Thoracic aorta (tissue), 2 donors: ENCODE measurements around the gene MPPED1. TPM values are rescaled to one million over a fixed set of nuclear protein-coding genes. Genes with fewer than 3 reads are reported as not detected.

Source experiments
- ATAC-seq: fragments of 150-250 bp; one replicate; pipeline ENCODE4 v1.8.0; 2017; ENCODE audit warnings: low read depth; ENCODE audit not compliant: insufficient number of reproducible peaks, low FRiP score
- DNase-seq: peaks from one replicate; pipeline ENCODE4 v3.0.0-alpha.2; 2020; ENCODE audit warnings: low spot score
- H3K27ac ChIP-seq, 2 donors: fragments of 200-600 bp; sonication (generic); 1 replicate in 1 of 2; 2 replicates in 1 of 2; pipeline ENCODE4 v1.5.1; 2016; ENCODE audit warnings: mild to moderate bottlenecking in 2 of 2, moderate library complexity in 2 of 2
- H3K27me3 ChIP-seq: fragments of 200-600 bp; sonication (generic); replicated peaks from 2 replicates; pipeline ENCODE4 v1.6.0; 2016; ENCODE audit warnings: mild to moderate bottlenecking; ENCODE audit not compliant: insufficient read depth
- H3K36me3 ChIP-seq: fragments of 200-600 bp; sonication (generic); one replicate; pipeline ENCODE4 v1.5.1; 2016
- H3K4me1 ChIP-seq, 2 donors: fragments of 200-600 bp; sonication (generic); 1 replicate in 1 of 2; 2 replicates in 1 of 2; pipeline versions ENCODE4 v1.5.1 to v1.6.0; 2016; ENCODE audit warnings: low read depth in 2 of 2, mild to moderate bottlenecking in 1 of 2; ENCODE audit not compliant: control insufficient read depth in 1 of 2
- H3K4me3 ChIP-seq: fragments of 200-600 bp; sonication (generic); 2 replicates; pipeline ENCODE4 v1.5.1; 2016; ENCODE audit warnings: mild to moderate bottlenecking
- H3K9me3 ChIP-seq: fragments of 200-600 bp; sonication (generic); 2 replicates; pipeline ENCODE4 v1.5.1; 2016
- total RNA-seq, 2 donors: library from RNA; depleted of rRNA; stranded (reverse); fragments of >200 nt; gene quantifications; one replicate each; pipeline versions ENCODE4 v1.1.0 to v1.2.3, GENCODE V29; 2016
- TF ChIP-seq, protein P1 (sequence below): fragments of 200-600 bp; sonication (generic); IDR thresholded peaks from one replicate; pipeline ENCODE4 v1.5.1; 2019; ENCODE audit warnings: antibody characterized with exemption

Gene MPPED1
- total RNA-seq, 2 donors from 2014 or later = not detected

DNA sequence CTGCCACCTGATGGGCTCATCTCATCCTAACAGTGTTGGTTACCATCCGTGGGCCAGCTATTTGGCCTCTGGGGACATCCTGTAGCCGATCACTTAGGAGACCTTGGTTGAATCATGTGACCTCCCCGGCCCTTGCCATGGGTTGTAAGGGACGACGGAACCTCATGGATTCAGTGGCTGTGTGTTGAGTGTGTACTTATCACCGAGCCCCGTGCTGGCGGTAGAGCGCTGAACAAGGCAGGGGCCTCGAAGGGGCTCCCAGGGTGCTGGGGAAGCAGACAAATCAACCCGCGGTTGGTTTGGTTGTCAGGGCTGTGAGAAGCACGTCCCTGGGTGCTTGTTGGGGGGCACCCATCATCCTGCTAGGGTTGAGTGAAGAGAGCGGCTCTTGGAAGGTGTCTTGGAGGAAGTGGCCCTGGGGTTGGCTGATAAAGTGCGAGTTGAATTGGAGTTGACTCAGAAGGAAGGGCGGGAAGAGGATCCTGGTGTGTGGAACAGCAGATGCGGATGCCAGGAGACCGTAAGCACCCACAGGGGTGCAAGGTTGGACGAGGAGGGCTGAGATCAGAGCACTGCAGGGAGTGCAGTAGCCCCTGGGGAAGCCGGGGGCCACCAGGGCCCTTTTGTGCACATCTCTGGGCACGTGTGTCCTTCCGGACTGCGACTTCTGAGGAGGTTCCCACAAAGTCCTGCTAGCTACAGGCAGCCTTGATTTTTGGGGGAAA lies 53.6 kb downstream of the MPPED1 start:
- Histone ChIP-seq H3K36me3 (no peaks in the 10 kb centered on the region), H3K27ac (no peak overlapping the region), H3K4me3 (no peak overlapping the region), H3K27me3 (no peaks in the 10 kb centered on the region), H3K4me1 (no peaks in the 10 kb centered on the region), H3K9me3 (peaks cover 3% of the 10 kb centered on the region)
- DNase-seq (no peak), ATAC-seq (no peak)
- TF ChIP-seq, protein P1, sequence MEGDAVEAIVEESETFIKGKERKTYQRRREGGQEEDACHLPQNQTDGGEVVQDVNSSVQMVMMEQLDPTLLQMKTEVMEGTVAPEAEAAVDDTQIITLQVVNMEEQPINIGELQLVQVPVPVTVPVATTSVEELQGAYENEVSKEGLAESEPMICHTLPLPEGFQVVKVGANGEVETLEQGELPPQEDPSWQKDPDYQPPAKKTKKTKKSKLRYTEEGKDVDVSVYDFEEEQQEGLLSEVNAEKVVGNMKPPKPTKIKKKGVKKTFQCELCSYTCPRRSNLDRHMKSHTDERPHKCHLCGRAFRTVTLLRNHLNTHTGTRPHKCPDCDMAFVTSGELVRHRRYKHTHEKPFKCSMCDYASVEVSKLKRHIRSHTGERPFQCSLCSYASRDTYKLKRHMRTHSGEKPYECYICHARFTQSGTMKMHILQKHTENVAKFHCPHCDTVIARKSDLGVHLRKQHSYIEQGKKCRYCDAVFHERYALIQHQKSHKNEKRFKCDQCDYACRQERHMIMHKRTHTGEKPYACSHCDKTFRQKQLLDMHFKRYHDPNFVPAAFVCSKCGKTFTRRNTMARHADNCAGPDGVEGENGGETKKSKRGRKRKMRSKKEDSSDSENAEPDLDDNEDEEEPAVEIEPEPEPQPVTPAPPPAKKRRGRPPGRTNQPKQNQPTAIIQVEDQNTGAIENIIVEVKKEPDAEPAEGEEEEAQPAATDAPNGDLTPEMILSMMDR = no peak

DNA sequence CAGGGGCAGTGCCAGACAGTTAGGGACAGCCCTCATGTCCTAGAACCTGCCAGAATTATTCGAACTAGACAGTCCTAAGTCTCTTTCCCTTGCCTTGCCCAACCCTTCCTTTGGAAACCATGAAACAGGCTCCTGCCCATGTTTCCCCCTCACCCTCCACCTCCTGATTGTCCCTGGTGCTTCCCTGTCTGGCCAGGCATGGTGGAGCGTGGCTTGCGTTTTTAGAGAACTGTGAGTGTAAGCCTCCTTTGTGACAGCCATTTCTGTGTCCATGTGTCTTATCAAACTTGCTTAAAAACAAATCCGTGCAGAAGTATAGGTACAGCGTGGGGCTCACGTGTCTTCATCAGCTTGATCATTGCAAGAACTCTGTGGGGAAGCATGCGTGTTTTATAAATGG lies 54.9 kb downstream of the MPPED1 start:
- Histone ChIP-seq H3K4me3 (no peak overlapping the region), H3K4me1 (no peaks in the 10 kb centered on the region), H3K36me3 (no peaks in the 10 kb centered on the region), H3K9me3 (no peaks in the 10 kb centered on the region), H3K27me3 (no peaks in the 10 kb centered on the region), H3K27ac (no peak overlapping the region)
- TF ChIP-seq, protein P1 = no peak
- no peak for ATAC-seq
- DNase-seq = no peak

DNA sequence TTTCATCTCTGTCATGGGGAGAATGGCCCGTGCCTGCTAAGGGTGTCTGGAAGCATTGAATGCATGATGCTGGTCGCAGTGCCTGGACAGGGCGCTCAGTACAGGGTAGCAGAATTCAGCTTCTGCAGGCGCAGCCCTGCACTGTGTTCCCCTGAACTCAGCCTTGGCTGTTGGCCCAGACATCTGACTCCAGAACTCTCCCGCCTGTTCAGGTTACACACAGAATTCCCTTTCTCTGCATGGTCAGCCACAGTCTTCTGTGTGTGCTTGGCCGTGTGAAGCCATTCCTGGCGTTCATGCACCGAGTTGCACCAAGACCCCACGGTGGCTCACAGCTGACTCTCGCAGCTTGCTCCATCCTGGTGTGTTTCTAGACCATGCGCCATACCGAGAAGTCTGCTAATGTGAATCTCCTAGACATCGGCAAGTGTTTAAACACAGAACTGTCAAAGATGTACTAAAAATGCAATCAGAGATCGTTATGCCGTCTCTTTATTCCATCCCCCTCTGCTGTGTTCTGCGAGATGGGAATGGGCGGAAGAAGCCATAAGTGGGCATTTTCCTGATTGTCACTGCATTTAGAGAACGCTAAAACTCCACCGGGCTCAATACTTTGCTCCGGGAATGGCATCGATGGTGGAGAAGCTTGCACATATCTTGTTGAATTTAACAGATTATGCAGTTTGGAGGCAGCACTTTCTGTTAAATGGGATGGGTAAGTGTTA lies 55.6 kb downstream of the MPPED1 start:
- no peak for ATAC-seq
- no peak overlapping the region for H3K4me3 ChIP-seq
- no peak for DNase-seq
- no peaks in the 10 kb centered on the region for H3K36me3 ChIP-seq
- H3K27me3 ChIP-seq = no peaks in the 10 kb centered on the region
- TF ChIP-seq, protein P1 = no peak
- no peak overlapping the region for H3K27ac ChIP-seq
- no peaks in the 10 kb centered on the region for H3K9me3 ChIP-seq
- H3K4me1 ChIP-seq = no peaks in the 10 kb centered on the region

DNA sequence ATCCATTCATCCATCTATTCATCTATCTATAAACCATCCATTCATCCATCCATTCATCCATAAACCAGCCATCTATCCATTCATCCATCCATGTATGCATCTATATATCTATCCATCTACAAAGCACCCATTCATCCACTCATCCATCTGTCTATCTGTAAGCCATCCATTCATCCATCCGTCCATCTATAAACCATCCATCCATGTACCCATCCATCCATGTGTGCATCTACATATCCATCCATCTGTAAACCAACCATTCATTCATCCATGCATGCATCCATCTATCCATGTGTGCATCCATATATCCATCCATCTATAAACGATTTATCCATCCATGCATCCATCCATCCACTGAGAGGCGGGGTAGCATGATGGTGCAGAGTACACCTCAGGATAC lies 58.4 kb downstream of the MPPED1 start:
- no peak for ATAC-seq
- H3K4me1 ChIP-seq = no peaks in the 10 kb centered on the region
- TF ChIP-seq, protein P1 = no peak
- H3K9me3 ChIP-seq = no peaks in the 10 kb centered on the region
- H3K4me3 ChIP-seq = no peak overlapping the region
- no peak for DNase-seq
- H3K27me3 ChIP-seq = no peaks in the 10 kb centered on the region
- no peak overlapping the region for H3K27ac ChIP-seq
- H3K36me3 ChIP-seq = no peaks in the 10 kb centered on the region

DNA sequence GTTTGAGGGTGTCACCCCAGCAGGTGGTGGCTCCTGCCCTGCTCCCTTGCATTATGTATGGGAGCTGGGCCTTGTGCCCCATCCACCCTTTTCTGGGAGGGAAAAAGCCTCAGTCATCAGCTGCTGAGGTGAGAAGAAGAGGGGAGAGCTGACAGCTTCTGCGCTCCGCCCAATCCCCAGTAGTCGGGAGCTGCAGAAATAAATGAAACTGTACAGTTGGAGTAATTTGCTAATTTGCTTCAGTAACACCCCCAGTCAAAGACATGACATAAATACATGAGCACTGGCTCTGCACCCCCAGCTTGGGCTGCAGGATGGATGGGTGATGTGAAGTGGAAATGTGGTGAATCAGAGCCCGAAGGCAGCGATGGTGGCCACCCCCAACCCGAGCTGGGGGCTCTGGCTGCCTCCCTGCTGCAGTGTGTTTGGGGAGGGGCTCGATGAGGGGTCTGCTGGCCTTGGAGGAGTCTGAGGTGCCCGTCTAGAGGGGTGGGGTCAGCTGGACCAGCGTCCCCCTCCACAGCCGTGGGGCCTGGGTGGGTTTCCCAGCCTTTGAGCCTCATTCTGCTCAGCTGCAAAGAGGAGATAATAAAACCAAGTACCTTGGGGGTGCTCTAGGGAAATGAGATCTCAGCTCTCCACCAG lies 59.2 kb downstream of the MPPED1 start:
- Histone ChIP-seq H3K27me3 (no peaks in the 10 kb centered on the region), H3K4me1 (no peaks in the 10 kb centered on the region), H3K9me3 (no peaks in the 10 kb centered on the region), H3K4me3 (no peak overlapping the region), H3K27ac (no peak overlapping the region), H3K36me3 (no peaks in the 10 kb centered on the region)
- TF ChIP-seq, protein P1 = no peak
- ATAC-seq = no peak
- no peak for DNase-seq
